GM12878 (cell line): ENCODE measurements around the gene ABCC4. TPM values are rescaled to one million over a fixed set of nuclear protein-coding genes. Genes with fewer than 3 reads are reported as not detected.

ENCODE experiments used
- BHLHE40 ChIP-seq, 2 experiments: fragments of 450-650 bp in 1 of 2; IDR thresholded peaks; 2 replicates each; pipeline ENCODE4 v1.6.1; 2011 to 2017; ENCODE audit warnings: low read depth in 2 of 2, borderline replicate concordance in 1 of 2, improper control_type of control experiment in 1 of 2, low read length in 1 of 2, mild to moderate bottlenecking in 1 of 2
- MEF2B ChIP-seq: fragments of 450-650 bp; IDR thresholded peaks from 2 replicates; pipeline ENCODE4 v1.6.1; 2018; ENCODE audit warnings: mild to moderate bottlenecking, moderate library complexity; ENCODE audit not compliant: partially characterized antibody, poor library complexity, severe bottlenecking
- NBN ChIP-seq: fragments of 450-650 bp; IDR thresholded peaks from 2 replicates; pipeline ENCODE4 v1.6.1; 2016
- NFXL1 ChIP-seq: fragments of 450-650 bp; IDR thresholded peaks from 2 replicates; pipeline ENCODE4 v1.6.1; 2017; ENCODE audit warnings: antibody characterized with exemption, mild to moderate bottlenecking, borderline replicate concordance
- POLR2AphosphoS2 ChIP-seq: IDR thresholded peaks from 2 replicates; pipeline ENCODE4 v1.6.1; 2011; ENCODE audit warnings: low read depth, mild to moderate bottlenecking, low read length, improper control_type of control experiment, moderate library complexity
- POU2F2 ChIP-seq: IDR thresholded peaks from 3 replicates; pipeline ENCODE4 v1.6.1; 2011; ENCODE audit warnings: low read depth, mild to moderate bottlenecking, low read length, borderline replicate concordance
- SIN3A ChIP-seq: IDR thresholded peaks from 2 replicates; pipeline ENCODE4 v1.6.1; 2012; ENCODE audit warnings: low read depth, low read length, improper control_type of control experiment
- STAT1 ChIP-seq: fragments of 450-650 bp; conservative IDR thresholded peaks from 2 replicates; pipeline ENCODE4 v1.6.1; 2014; ENCODE audit warnings: antibody characterized with exemption, mild to moderate bottlenecking
- USF2 ChIP-seq: IDR thresholded peaks from 2 replicates; pipeline ENCODE4 v1.6.1; 2011; ENCODE audit warnings: low read depth, low read length, improper control_type of control experiment, borderline replicate concordance
- polyA plus RNA-seq, 11 experiments: library from polyadenylated mRNA; depleted of rRNA in 4 of 11; unstranded in 6 of 11; stranded (reverse) in 5 of 11; fragments of >200 nt; fragmentation: Nextera tagmentation in 4 of 11; fragmentation: Illumina TruSeq in 1 of 11; extraction: Ambion mirVana in 4 of 11; extraction: Trizol in 1 of 11; gene quantifications; 1 replicate in 1 of 11; 2 replicates in 10 of 11; pipeline versions ENCODE4 v1.2.1 to v1.2.3, GENCODE V29; 2011 to 2016; ENCODE audit warnings: inconsistent platforms in 2 of 11, missing spikeins in 2 of 11, low read depth in 1 of 11
- total RNA-seq, 4 experiments: library from RNA; depleted of rRNA in 3 of 4; stranded (reverse); fragments of >200 nt in 3 of 4; fragmentation: Illumina TruSeq in 1 of 4; extraction: Trizol in 1 of 4; gene quantifications; 2 replicates each; pipeline versions ENCODE4 v1.2.1 to v1.2.3, GENCODE V29; 2013 to 2021
- TF ChIP-seq, protein P1 (sequence below): fragments of 450-650 bp; IDR thresholded peaks from 2 replicates; pipeline ENCODE4 v1.6.1; 2014; ENCODE audit warnings: mild to moderate bottlenecking

Gene ABCC4
- total and polyA plus RNA-seq, 10 of the 15 experiments (the other 5 are each of a cell fraction or from before 2014, with no cell fraction given) = 7.2 to 44.4 (median 24.1) TPM

DNA sequence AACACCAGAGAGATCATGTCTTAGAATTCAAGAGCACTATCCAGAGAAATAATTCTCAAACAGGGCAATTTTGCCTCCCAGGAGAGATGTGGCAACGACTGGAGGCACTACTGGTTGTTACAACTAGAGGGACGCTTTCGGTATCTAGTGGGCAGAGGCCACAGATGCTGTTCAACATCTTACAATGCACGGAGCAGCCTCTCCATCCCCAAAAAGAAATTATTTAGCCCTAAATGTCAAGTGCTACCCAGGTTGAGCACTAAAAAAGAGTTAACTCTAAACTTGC, 78.6 kb downstream of the ABCC4 start (continued):
- TF ChIP-seq POLR2AphosphoS2 = no peak
- TF ChIP-seq, protein P1, sequence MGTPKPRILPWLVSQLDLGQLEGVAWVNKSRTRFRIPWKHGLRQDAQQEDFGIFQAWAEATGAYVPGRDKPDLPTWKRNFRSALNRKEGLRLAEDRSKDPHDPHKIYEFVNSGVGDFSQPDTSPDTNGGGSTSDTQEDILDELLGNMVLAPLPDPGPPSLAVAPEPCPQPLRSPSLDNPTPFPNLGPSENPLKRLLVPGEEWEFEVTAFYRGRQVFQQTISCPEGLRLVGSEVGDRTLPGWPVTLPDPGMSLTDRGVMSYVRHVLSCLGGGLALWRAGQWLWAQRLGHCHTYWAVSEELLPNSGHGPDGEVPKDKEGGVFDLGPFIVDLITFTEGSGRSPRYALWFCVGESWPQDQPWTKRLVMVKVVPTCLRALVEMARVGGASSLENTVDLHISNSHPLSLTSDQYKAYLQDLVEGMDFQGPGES = no peak
- no peak for TF ChIP-seq NFXL1
- no peak for TF ChIP-seq USF2
- no peak for TF ChIP-seq POU2F2
- TF ChIP-seq NBN = no peak
- 0 out of 4 replicates have a peak, but pooled peaks of 1 of the 2 experiments have one; percentile 7 for TF ChIP-seq BHLHE40 (IDR thresholded peaks at IDR 0.05; ENCODE audit: borderline replicate concordance in 1 of 2, low read depth in 2 of 2, low read length in 1 of 2)
- TF ChIP-seq STAT1 = no peak; the same call in 1 of the 2 replicates
- no peak for TF ChIP-seq SIN3A
- TF ChIP-seq MEF2B = peak; percentile 66
